ENCODE data around the gene IMMP2L. TPM values are rescaled to one million over a fixed set of nuclear protein-coding genes. Genes with fewer than 3 reads are reported as not detected.
A peak's percentile ranks its signal among the peaks of the same experiment; 100 is the strongest.

The IMMP2L gene
- total and polyA plus RNA-seq, 8 donors: 2.5 to 40.8 (median 20.0) TPM; not detected in 1

- intact Hi-C loops (cut with DNase I; ENCODE audit: low total_unique reads): no loop called here
- peaks cover 0 to 8% (median 0%) of the 10 kb centered on the region in 4 donors for H3K4me1 ChIP-seq
- WGBS, 5 donors: 61 to 84% (median 76%) methylated on average over 3 of the region's 3 CpGs
- no peak for DNase-seq
- no peaks in the 10 kb centered on the region for H3K36me3 ChIP-seq
- H3K4me3 ChIP-seq: no peak overlapping the region
- H3K27ac ChIP-seq: no peak overlapping the region
- TF ChIP-seq POLR2AphosphoS5 (IDR thresholded peaks at IDR 0.05) (no peak), CTCF (IDR thresholded peaks at IDR 0.05) (no peak), EP300 (IDR thresholded peaks at IDR 0.05) (no peak), POLR2A (IDR thresholded peaks at IDR 0.05) (no peak)
- H3K27me3 ChIP-seq: no peaks in the 10 kb centered on the region
- no peaks in the 10 kb centered on the region for H3K9me3 ChIP-seq
These were observed 160.8 kb downstream of the IMMP2L start for GRCh38 chr7:111401516-111401915.

DNA sequence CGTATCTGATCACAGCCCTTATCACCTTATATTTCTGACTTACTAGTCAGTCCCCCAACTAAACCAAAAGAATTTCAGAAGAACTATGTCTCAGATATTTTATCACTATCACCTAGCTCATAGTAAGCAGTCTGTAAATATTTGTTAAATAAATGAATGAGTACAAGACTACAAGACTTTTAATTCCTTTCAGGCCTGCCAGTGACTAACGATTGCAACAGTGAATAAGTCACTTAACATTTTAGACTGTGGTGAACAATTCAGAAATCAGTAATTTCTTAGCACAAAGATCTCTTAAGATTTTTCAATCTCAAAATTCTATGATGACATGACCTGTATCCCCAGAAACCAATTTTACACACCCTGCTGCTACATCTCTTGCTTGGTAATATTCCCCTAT, 162.2 kb downstream of the IMMP2L start:
- intact Hi-C loops (cut with DNase I; ENCODE audit: low total_unique reads): no loop called here
- H3K4me1 ChIP-seq: peaks cover 0 to 8% (median 0%) of the 10 kb centered on the region in 4 donors
- no peaks in the 10 kb centered on the region for H3K27me3 ChIP-seq
- no peak overlapping the region for H3K27ac ChIP-seq
- H3K36me3 ChIP-seq: no peaks in the 10 kb centered on the region
- H3K4me3 ChIP-seq: no peak overlapping the region
- WGBS, 5 donors: 49 to 80% (median 54%) methylated on average over 2 of the region's 2 CpGs
- TF ChIP-seq POLR2A (IDR thresholded peaks at IDR 0.05) (no peak), POLR2AphosphoS5 (IDR thresholded peaks at IDR 0.05) (no peak), CTCF (IDR thresholded peaks at IDR 0.05) (no peak), EP300 (IDR thresholded peaks at IDR 0.05) (no peak)
- DNase-seq: no peak
- no peaks in the 10 kb centered on the region for H3K9me3 ChIP-seq

DNA sequence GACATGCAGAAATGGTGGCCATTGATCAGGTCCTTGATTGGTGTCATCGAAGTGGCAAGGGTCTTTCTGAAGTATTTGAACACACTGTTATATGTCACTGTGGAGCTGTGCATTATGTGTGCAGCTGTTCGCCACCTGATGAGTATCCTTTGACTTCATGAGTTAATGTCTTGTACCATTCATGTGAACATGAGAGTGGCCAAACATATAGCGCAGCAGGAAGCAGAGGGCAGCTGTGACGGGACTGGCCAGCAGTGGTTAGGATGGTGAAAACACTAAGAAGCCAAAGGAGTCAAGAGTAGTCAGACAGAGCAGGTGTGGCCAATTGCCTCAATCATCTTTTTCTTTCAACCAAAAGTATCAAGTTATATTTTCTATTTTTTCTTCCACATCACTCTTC, 167.4 kb downstream of the IMMP2L start:
- Histone ChIP-seq H3K27ac (no peak overlapping the region), H3K36me3 (no peaks in the 10 kb centered on the region), H3K4me3 (no peak overlapping the region), H3K9me3 (no peaks in the 10 kb centered on the region), H3K4me1 (no peaks in the 10 kb centered on the region), H3K27me3 (no peaks in the 10 kb centered on the region)
- no peak for DNase-seq
- intact Hi-C loops (cut with DNase I; ENCODE audit: low total_unique reads): no loop called here
- no peak for TF ChIP-seq EP300 (IDR thresholded peaks at IDR 0.05)
- TF ChIP-seq CTCF (IDR thresholded peaks at IDR 0.05): no peak
- TF ChIP-seq POLR2A (IDR thresholded peaks at IDR 0.05): no peak
- no peak for TF ChIP-seq POLR2AphosphoS5 (IDR thresholded peaks at IDR 0.05)
- 94 to 98% (median 96%) methylated on average over 4 of the region's 4 CpGs for WGBS, 5 donors

GRCh38 chr7:111393011-111393754, 169.1 kb downstream of the IMMP2L start:
- Histone ChIP-seq H3K27ac (no peak overlapping the region), H3K9me3 (no peaks in the 10 kb centered on the region), H3K27me3 (no peaks in the 10 kb centered on the region), H3K4me1 (no peaks in the 10 kb centered on the region), H3K36me3 (no peaks in the 10 kb centered on the region), H3K4me3 (no peak overlapping the region)
- intact Hi-C loops (cut with DNase I; ENCODE audit: low total_unique reads): no loop called here
- 58 to 84% (median 73%) methylated on average over 3 of the region's 3 CpGs for WGBS, 5 donors
- TF ChIP-seq CTCF (IDR thresholded peaks at IDR 0.05): no peak
- TF ChIP-seq POLR2A (IDR thresholded peaks at IDR 0.05): no peak
- TF ChIP-seq POLR2AphosphoS5 (IDR thresholded peaks at IDR 0.05): no peak
- no peak for TF ChIP-seq EP300 (IDR thresholded peaks at IDR 0.05)
- DNase-seq: peak in 1 of 2 donors; percentile 51
